Caco-2 (cell line): ENCODE results near the gene ZNF528. TPM values are rescaled to one million over a fixed set of nuclear protein-coding genes. Genes with fewer than 3 reads are reported as not detected.

Experiments
- BruUV-seq: library from RNA; stranded (reverse); fragments of 400-500 nt; replicated peaks from 2 replicates; lab custom pipeline; 2021; lab: Mats Ljungman, UMichigan
- CTCF ChIA-PET: fragments of 300-600 bp; sonication (Branson Sonifier 250); formaldehyde crosslinking; loops from one replicate; lab custom pipeline; 2022; ENCODE audit warnings: antibody characterized with exemption; lab: Charles Lee
- POLR2A ChIA-PET: fragments of 300-600 bp; sonication (Branson Sonifier 250); formaldehyde crosslinking; loops from one replicate; lab custom pipeline; 2022; ENCODE audit warnings: antibody characterized with exemption; lab: Charles Lee
- DNase-seq, 2 experiments: peaks; one replicate each; pipeline versions ENCODE4 v3.0.0 to v3.0.0-alpha.2; 2020 to 2022
- H3K27me3 ChIP-seq: replicated peaks from 2 replicates; pipeline ENCODE4 v1.6.0; 2011; ENCODE audit warnings: low read length; ENCODE audit not compliant: control insufficient read depth, insufficient read depth
- H3K36me3 ChIP-seq: 2 replicates; pipeline ENCODE4 v1.5.1; 2011; ENCODE audit warnings: low read length; ENCODE audit not compliant: control insufficient read depth, insufficient read depth
- H3K4me1 ChIP-seq: fragments of 250-450 bp; sonication (Bioruptor Pico); 2 replicates; pipeline ENCODE4 v1.5.1; 2020; ENCODE audit warnings: mild to moderate bottlenecking
- H3K4me3 ChIP-seq: 2 replicates; pipeline ENCODE4 v1.5.1; 2011; ENCODE audit warnings: low read depth, mild to moderate bottlenecking, control low read depth, low read length
- H3K9me3 ChIP-seq: fragments of 250-450 bp; sonication (Bioruptor Pico); 2 replicates; pipeline ENCODE4 v1.5.1; 2020; ENCODE audit warnings: mild to moderate bottlenecking, moderate library complexity
- H3K27ac Mint-ChIP-seq: one replicate; pipeline ENCODE4 v1.8.0; 2022; ENCODE audit warnings: mixed read lengths; ENCODE audit not compliant: unreplicated experiment
- H3K27me3 Mint-ChIP-seq: one replicate; pipeline ENCODE4 v1.8.0; 2022; ENCODE audit warnings: mixed read lengths; ENCODE audit not compliant: insufficient read depth, unreplicated experiment
- H3K36me3 Mint-ChIP-seq: one replicate; pipeline ENCODE4 v1.8.0; 2022; ENCODE audit warnings: mild to moderate bottlenecking, mixed read lengths; ENCODE audit not compliant: insufficient read depth, unreplicated experiment
- H3K4me1 Mint-ChIP-seq: one replicate; pipeline ENCODE4 v1.8.0; 2022; ENCODE audit warnings: low read depth, mixed read lengths; ENCODE audit not compliant: unreplicated experiment
- H3K4me3 Mint-ChIP-seq: one replicate; pipeline ENCODE4 v1.8.0; 2022; ENCODE audit warnings: mild to moderate bottlenecking, moderate library complexity, mixed read lengths; ENCODE audit not compliant: unreplicated experiment
- H3K9me3 Mint-ChIP-seq: one replicate; pipeline ENCODE4 v1.8.0; 2022; ENCODE audit warnings: mixed read lengths; ENCODE audit not compliant: unreplicated experiment
- CTCF ChIP-seq, 2 experiments: fragments of 200-600 bp in 1 of 2; IDR thresholded peaks; 1 replicate in 1 of 2; 2 replicates in 1 of 2; pipeline versions ENCODE4 v1.5.1 to v1.8.0; 2011 to 2022; ENCODE audit warnings: antibody characterized with exemption in 1 of 2, control low read depth in 1 of 2, inconsistent platforms in 1 of 2, low read depth in 1 of 2, low read length in 1 of 2, mild to moderate bottlenecking in 1 of 2, moderate library complexity in 1 of 2; ENCODE audit not compliant: insufficient read depth in 1 of 2, severe bottlenecking in 1 of 2, unreplicated experiment in 1 of 2
- intact Hi-C: fragments of 100-400 bp; cut with micrococcal nuclease; formaldehyde crosslinking; loops from one replicate; pipeline ENCODE4 v1.10.0; 2022; ENCODE audit not compliant: unreplicated experiment
- total RNA-seq: library from RNA; stranded (reverse); gene quantifications from 2 replicates; pipeline ENCODE4 v1.2.3, GENCODE V29; 2022

Gene ZNF528
- total RNA-seq, 1 experiment from 2014 or later: 7.8 TPM

GRCh38 chr19:52369559-52370340 lies 27.9 kb upstream of the ZNF528 start, which contains the start of gene ZNF880:
Gene ZNF880, plus strand, starts transcription at chr19:52369923. Its CDS starts 43 bp downstream, at chr19:52369966.
- DNase-seq: peak; percentile 65 to 66
- Mint-ChIP-seq H3K4me3 (peak within 1 kb of the TSS; percentile 66), H3K36me3 (peaks cover 6% of the 10 kb centered on the region), H3K27ac (peak within 1 kb of the TSS; percentile 36), H3K9me3 (peaks cover 36% of the 10 kb centered on the region), H3K4me1 (no peaks in the 10 kb centered on the region), H3K27me3 (no peaks in the 10 kb centered on the region)
- peak within 1 kb of the TSS; percentile 35 for H3K4me3 ChIP-seq
- no peaks in the 10 kb centered on the region for H3K36me3 ChIP-seq
- TF ChIP-seq CTCF (IDR thresholded peaks at IDR 0.05; ENCODE audit: insufficient read depth in 1 of 2, low read depth in 1 of 2, low read length in 1 of 2, severe bottlenecking in 1 of 2, unreplicated experiment in 1 of 2): no peak
- no peaks in the 10 kb centered on the region for H3K4me1 ChIP-seq
- H3K27me3 ChIP-seq: no peaks in the 10 kb centered on the region
- ChIA-PET POLR2A (no interaction called here), CTCF (interaction anchor here (0.5 kb wide), 1 partner anchor 232 kb away, joined by 3 read pairs; no protein-coding TSS in a partner anchor)
- TSS peak; percentile 76 for BruUV-seq
- intact Hi-C loops: no loop called here
- H3K9me3 ChIP-seq: peaks cover 44% of the 10 kb centered on the region

GRCh38 chr19:52370341-52370710 lies 27.3 kb upstream of the ZNF528 start:
- no peaks in the 10 kb centered on the region for H3K4me1 Mint-ChIP-seq
- POLR2A ChIA-PET: no interaction called here
- peak overlapping the region; percentile 66 for H3K4me3 Mint-ChIP-seq
- no peaks in the 10 kb centered on the region for H3K4me1 ChIP-seq
- intact Hi-C loops: no loop called here
- no TSS peak for BruUV-seq
- peaks cover 39% of the 10 kb centered on the region for H3K9me3 ChIP-seq
- peaks cover 36% of the 10 kb centered on the region for H3K9me3 Mint-ChIP-seq
- peaks cover 6% of the 10 kb centered on the region for H3K36me3 Mint-ChIP-seq
- peak overlapping the region; percentile 36 for H3K27ac Mint-ChIP-seq
- H3K36me3 ChIP-seq: no peaks in the 10 kb centered on the region
- CTCF ChIA-PET: no interaction called here
- H3K4me3 ChIP-seq: peak overlapping the region; percentile 35
- H3K27me3 ChIP-seq: no peaks in the 10 kb centered on the region
- TF ChIP-seq CTCF (IDR thresholded peaks at IDR 0.05; ENCODE audit: insufficient read depth in 1 of 2, low read depth in 1 of 2, low read length in 1 of 2, severe bottlenecking in 1 of 2, unreplicated experiment in 1 of 2): no peak
- DNase-seq: no peak
- no peaks in the 10 kb centered on the region for H3K27me3 Mint-ChIP-seq

GRCh38 chr19:52391135-52391534 lies 6.5 kb upstream of the ZNF528 start:
- Mint-ChIP-seq H3K27me3 (no peaks in the 10 kb centered on the region), H3K9me3 (peaks cover 41% of the 10 kb centered on the region), H3K4me1 (no peaks in the 10 kb centered on the region), H3K27ac (no peak overlapping the region), H3K36me3 (peaks cover 5% of the 10 kb centered on the region), H3K4me3 (no peak overlapping the region)
- Histone ChIP-seq H3K4me3 (no peak overlapping the region), H3K9me3 (peaks cover 36% of the 10 kb centered on the region), H3K4me1 (no peaks in the 10 kb centered on the region), H3K27me3 (no peaks in the 10 kb centered on the region), H3K36me3 (no peaks in the 10 kb centered on the region)
- intact Hi-C loops: no loop called here
- DNase-seq: no peak
- TF ChIP-seq CTCF (IDR thresholded peaks at IDR 0.05; ENCODE audit: insufficient read depth in 1 of 2, low read depth in 1 of 2, low read length in 1 of 2, severe bottlenecking in 1 of 2, unreplicated experiment in 1 of 2): no peak
- ChIA-PET POLR2A (no interaction called here), CTCF (no interaction called here)
- BruUV-seq: no TSS peak
